OCI-LY1 (cell line): ENCODE results near the gene NAA16.
"Not testable (repeated sequence)": the region's sequence is repeated elsewhere in the genome, so short reads cannot be mapped to it uniquely, and the experiment has no call there.

ENCODE experiments used
- H2AFZ ChIP-seq: fragments of 200-600 bp; sonication (generic), shearing (Covaris generic); 2 replicates; pipeline ENCODE4 v1.6.0; 2014; ENCODE audit warnings: antibody characterized with exemption, mild to moderate bottlenecking, low read length
- H3F3A ChIP-seq: fragments of 200-600 bp; sonication (generic), shearing (Covaris generic); 2 replicates; pipeline ENCODE4 v1.6.0; 2014; ENCODE audit warnings: mild to moderate bottlenecking, antibody characterized with exemption, low read length, moderate library complexity; ENCODE audit not compliant: insufficient read depth
- H3K27ac ChIP-seq: fragments of 200-600 bp; sonication (generic); 2 replicates; pipeline ENCODE4 v1.5.1; 2014; ENCODE audit warnings: low read length, mixed run types, mild to moderate bottlenecking, low read depth; ENCODE audit not compliant: poor library complexity, severe bottlenecking
- H3K27me3 ChIP-seq: fragments of 200-600 bp; sonication (generic); 2 replicates; pipeline ENCODE4 v1.6.0; 2014; ENCODE audit warnings: antibody characterized with exemption, mild to moderate bottlenecking, low read length, moderate library complexity; ENCODE audit not compliant: insufficient read depth
- H3K36me3 ChIP-seq: fragments of 200-600 bp; sonication (generic); 2 replicates; pipeline ENCODE4 v1.6.1; 2014; ENCODE audit warnings: mild to moderate bottlenecking, antibody characterized with exemption, low read length, moderate library complexity, mixed read lengths; ENCODE audit not compliant: insufficient read depth
- H3K4me1 ChIP-seq: fragments of 200-600 bp; sonication (generic); 2 replicates; pipeline ENCODE4 v1.5.1; 2014; ENCODE audit warnings: mild to moderate bottlenecking, low read length, moderate library complexity; ENCODE audit not compliant: insufficient read depth, severe bottlenecking
- H3K4me2 ChIP-seq: fragments of 200-600 bp; sonication (generic), shearing (Covaris generic); 2 replicates; pipeline ENCODE4 v1.6.1; 2014; ENCODE audit warnings: low read length
- H3K4me3 ChIP-seq: fragments of 200-600 bp; sonication (generic); 2 replicates; pipeline ENCODE4 v1.5.1; 2014; ENCODE audit warnings: low read length, low read depth, mild to moderate bottlenecking, mixed read lengths; ENCODE audit not compliant: poor library complexity, severe bottlenecking
- H3K79me2 ChIP-seq: fragments of 200-600 bp; shearing (Covaris generic); 2 replicates; pipeline ENCODE4 v1.6.1; 2016; ENCODE audit warnings: mixed run types, low read length, mixed read lengths; ENCODE audit not compliant: insufficient read depth
- H3K9ac ChIP-seq: fragments of 200-600 bp; sonication (generic), shearing (Covaris generic); 2 replicates; pipeline ENCODE4 v1.6.1; 2014; ENCODE audit warnings: mild to moderate bottlenecking, low read length, mixed read lengths
- H3K9me2 ChIP-seq: fragments of 200-600 bp; sonication (generic), shearing (Covaris generic); 2 replicates; pipeline ENCODE4 v1.6.1; 2014; ENCODE audit warnings: low read depth, mild to moderate bottlenecking, low read length, mixed read lengths
- H3K9me3 ChIP-seq: fragments of 200-600 bp; shearing (Covaris generic); 2 replicates; pipeline ENCODE4 v1.6.1; 2014; ENCODE audit warnings: low read length, mixed read lengths
- H4K20me1 ChIP-seq: fragments of 200-600 bp; sonication (generic), shearing (Covaris generic); 2 replicates; pipeline ENCODE4 v1.6.0; 2016; ENCODE audit warnings: mild to moderate bottlenecking, low read length; ENCODE audit not compliant: insufficient read depth
- EZH2 ChIP-seq: fragments of 200-600 bp; sonication (generic), shearing (Covaris generic); IDR thresholded peaks from 2 replicates; pipeline ENCODE4 v1.8.0; 2017; ENCODE audit warnings: borderline replicate concordance, mixed run types, mild to moderate bottlenecking, antibody characterized with exemption, low read length, moderate library complexity, mixed read lengths
- TF ChIP-seq, protein P1 (sequence below): fragments of 200-600 bp; sonication (generic), shearing (Covaris generic); IDR thresholded peaks from 2 replicates; pipeline ENCODE4 v1.5.1; 2017; ENCODE audit warnings: mild to moderate bottlenecking, antibody characterized with exemption, low read length, moderate library complexity, mixed read lengths

NAA16 gene

DNA sequence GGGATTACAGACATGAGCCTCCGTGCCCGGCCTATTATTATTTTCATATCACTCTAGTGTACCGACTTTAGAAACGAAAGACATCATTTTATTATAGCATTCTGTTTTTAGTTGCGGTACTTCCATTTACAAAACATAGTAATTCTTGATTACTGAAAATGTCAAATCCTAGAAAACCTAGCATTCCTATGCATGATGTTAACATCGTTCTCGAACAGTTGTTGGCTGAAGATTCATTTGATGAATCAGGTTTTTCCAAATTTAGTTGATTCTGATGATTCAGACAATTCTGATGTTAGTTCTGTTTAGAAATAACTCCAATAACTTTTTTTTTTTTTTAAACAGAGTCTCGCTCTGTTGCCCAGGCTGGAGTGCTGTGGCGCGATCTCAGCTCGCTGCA, 36.2 kb upstream of the NAA16 start:
- Histone ChIP-seq H3F3A (no peaks in the 10 kb centered on the region), H4K20me1 (no peaks in the 10 kb centered on the region), H2AFZ (no peak overlapping the region), H3K4me2 (no peak overlapping the region), H3K9me2 (no peaks in the 10 kb centered on the region), H3K9me3 (no peaks in the 10 kb centered on the region; the same call in 1 of the 2 replicates), H3K27me3 (no peaks in the 10 kb centered on the region), H3K79me2 (no peaks in the 10 kb centered on the region), H3K9ac (no peak overlapping the region), H3K27ac (no peak overlapping the region), H3K4me3 (no peak overlapping the region), H3K36me3 (no peaks in the 10 kb centered on the region), H3K4me1 (peaks cover 8% of the 10 kb centered on the region)
- TF ChIP-seq, protein P1, sequence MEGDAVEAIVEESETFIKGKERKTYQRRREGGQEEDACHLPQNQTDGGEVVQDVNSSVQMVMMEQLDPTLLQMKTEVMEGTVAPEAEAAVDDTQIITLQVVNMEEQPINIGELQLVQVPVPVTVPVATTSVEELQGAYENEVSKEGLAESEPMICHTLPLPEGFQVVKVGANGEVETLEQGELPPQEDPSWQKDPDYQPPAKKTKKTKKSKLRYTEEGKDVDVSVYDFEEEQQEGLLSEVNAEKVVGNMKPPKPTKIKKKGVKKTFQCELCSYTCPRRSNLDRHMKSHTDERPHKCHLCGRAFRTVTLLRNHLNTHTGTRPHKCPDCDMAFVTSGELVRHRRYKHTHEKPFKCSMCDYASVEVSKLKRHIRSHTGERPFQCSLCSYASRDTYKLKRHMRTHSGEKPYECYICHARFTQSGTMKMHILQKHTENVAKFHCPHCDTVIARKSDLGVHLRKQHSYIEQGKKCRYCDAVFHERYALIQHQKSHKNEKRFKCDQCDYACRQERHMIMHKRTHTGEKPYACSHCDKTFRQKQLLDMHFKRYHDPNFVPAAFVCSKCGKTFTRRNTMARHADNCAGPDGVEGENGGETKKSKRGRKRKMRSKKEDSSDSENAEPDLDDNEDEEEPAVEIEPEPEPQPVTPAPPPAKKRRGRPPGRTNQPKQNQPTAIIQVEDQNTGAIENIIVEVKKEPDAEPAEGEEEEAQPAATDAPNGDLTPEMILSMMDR = no peak
- no peak for TF ChIP-seq EZH2

DNA sequence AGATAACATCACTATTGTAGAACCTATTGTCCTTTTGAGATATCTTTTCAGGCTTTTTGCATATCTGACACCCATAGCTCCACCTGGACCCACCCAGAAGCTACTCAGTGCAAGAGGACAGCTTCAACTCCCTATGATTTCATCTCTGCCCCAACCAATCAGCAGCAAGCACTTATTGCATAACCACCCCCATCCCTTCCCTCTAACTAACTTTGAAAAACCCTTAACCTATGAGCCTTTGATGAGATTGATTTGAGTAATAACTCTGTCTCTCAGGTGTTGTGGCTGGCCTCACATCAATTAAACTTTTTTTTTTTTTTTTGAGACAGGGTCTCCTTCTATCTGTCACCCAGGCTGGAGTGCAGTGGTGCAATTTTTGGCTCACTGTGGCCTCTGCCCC, 34.2 kb upstream of the NAA16 start:
- Histone ChIP-seq H3K27me3 (no peaks in the 10 kb centered on the region), H3K4me2 (no peak overlapping the region), H4K20me1 (no peaks in the 10 kb centered on the region), H3K27ac (no peak overlapping the region), H2AFZ (no peak overlapping the region), H3K9ac (no peak overlapping the region), H3F3A (no peaks in the 10 kb centered on the region), H3K4me3 (no peak overlapping the region), H3K9me2 (no peaks in the 10 kb centered on the region), H3K4me1 (peaks cover 2% of the 10 kb centered on the region), H3K9me3 (no peaks in the 10 kb centered on the region), H3K36me3 (no peaks in the 10 kb centered on the region), H3K79me2 (no peaks in the 10 kb centered on the region)
- TF ChIP-seq, protein P1 = no peak
- no peak for TF ChIP-seq EZH2

DNA sequence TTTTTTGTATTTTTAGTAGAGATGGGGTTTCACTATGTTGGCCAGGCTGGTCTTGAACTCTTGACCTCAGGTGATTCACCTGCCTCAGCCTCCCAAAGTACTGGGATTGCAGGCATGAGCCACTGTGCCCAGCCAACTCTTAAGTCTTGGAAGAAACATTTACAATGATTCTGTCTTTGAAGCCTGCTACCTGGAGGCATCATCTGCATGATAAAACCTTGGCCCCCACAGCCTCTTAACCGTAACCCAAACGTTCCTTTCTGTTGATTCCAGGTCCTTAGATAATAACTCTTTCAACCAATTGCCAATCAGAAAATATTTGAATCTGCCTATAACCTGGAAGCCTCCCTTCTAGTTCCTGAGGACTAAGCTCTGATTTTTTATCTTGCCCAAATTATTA, 31.9 kb upstream of the NAA16 start:
- H3K9me2 ChIP-seq, H3K4me1 ChIP-seq, H3K27me3 ChIP-seq, H3K9ac ChIP-seq, H3K79me2 ChIP-seq, H3K27ac ChIP-seq, H3K4me2 ChIP-seq, H4K20me1 ChIP-seq, H2AFZ ChIP-seq, H3K9me3 ChIP-seq, H3K36me3 ChIP-seq, H3K4me3 ChIP-seq, H3F3A ChIP-seq: not testable (repeated sequence)

DNA sequence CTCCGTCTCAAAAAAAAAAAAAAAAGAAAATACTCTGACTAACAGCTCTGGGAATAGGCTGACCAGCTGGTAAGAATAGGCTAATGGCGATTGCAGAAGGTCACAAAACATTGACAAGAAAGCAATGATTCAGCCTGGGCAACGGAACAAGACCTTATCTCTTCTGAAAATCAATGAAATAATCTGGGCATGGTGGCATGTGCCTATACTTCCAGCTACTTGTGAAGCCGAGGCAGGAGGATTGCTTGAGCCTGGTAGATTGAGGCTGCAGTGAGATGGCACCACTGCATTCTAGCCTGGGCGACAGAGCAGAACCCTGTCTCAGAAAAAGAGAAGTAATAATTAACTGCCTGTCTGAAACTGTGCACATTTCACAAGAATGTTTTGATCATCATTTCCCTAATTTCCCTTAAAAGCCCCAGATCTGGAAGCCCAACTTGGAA, 28.9 kb upstream of the NAA16 start:
- H4K20me1 ChIP-seq = no peaks in the 10 kb centered on the region
- no peaks in the 10 kb centered on the region for H3F3A ChIP-seq
- no peaks in the 10 kb centered on the region for H3K79me2 ChIP-seq
- no peak overlapping the region for H3K4me2 ChIP-seq
- no peaks in the 10 kb centered on the region for H3K27me3 ChIP-seq
- H3K9me3 ChIP-seq = 0 out of 2 replicates have a peak, but pooled peaks cover 3% of the 10 kb centered on the region
- H2AFZ ChIP-seq = no peak overlapping the region
- no peaks in the 10 kb centered on the region; the same call in 1 of the 2 replicates for H3K36me3 ChIP-seq
- no peak overlapping the region for H3K27ac ChIP-seq
- H3K4me1 ChIP-seq = no peaks in the 10 kb centered on the region
- no peaks in the 10 kb centered on the region for H3K9me2 ChIP-seq
- no peak overlapping the region for H3K4me3 ChIP-seq
- TF ChIP-seq, protein P1 = no peak
- TF ChIP-seq EZH2 = no peak
- H3K9ac ChIP-seq = no peak overlapping the region
